HG03103 (cell line): ENCODE data around the gene HLA-DMB.
"Not testable (repeated sequence)": the region's sequence is repeated elsewhere in the genome, so short reads cannot be mapped to it uniquely, and the experiment has no call there.

Experiments used
- ATAC-seq: cut with Tn5 transposase; IDR thresholded peaks from one replicate; pipeline ENCODE4 v1.9.1; 2021; ENCODE audit warnings: low read depth; ENCODE audit not compliant: unreplicated experiment

The HLA-DMB gene

GRCh38 chr6:32952817-32953739, 12.2 kb upstream of the HLA-DMB start, which contains the start of gene HLA-DMA:
Gene HLA-DMA (minus strand): TSS chr6:32953097. CDS start chr6:32953036, 61 bp downstream.
- peak; percentile 55 for ATAC-seq

- ATAC-seq = no peak
Measured at GRCh38 chr6:32950449-32950848, 9.6 kb upstream of the HLA-DMB start.

- no peak for ATAC-seq
Measured at GRCh38 chr6:32950010-32950409, 9.2 kb upstream of the HLA-DMB start.

DNA sequence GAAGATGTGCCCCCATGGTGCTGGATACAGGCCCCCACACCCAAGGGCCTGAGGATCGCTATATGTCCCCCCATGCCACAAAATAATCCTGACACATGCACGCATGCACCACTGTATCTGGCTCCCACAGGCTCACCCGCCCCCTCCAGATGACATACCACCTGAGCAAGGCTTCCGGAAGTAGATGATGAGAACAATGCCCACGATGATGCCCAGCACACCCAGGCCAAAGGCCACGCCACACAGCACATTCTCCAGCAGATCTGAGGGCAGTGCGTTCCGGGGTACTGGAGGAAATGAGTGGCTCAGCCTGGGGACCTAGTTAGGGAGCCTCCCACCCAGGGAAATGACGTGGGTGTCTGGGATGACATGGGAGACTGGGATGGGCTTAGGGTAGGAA, 8.3 kb upstream of the HLA-DMB start:
- ATAC-seq = no peak

GRCh38 chr6:32947552-32948465, 7.0 kb upstream of the HLA-DMB start:
- no peak for ATAC-seq

- no peak for ATAC-seq
Measured at GRCh38 chr6:32946893-32947292, 6.1 kb upstream of the HLA-DMB start.

DNA sequence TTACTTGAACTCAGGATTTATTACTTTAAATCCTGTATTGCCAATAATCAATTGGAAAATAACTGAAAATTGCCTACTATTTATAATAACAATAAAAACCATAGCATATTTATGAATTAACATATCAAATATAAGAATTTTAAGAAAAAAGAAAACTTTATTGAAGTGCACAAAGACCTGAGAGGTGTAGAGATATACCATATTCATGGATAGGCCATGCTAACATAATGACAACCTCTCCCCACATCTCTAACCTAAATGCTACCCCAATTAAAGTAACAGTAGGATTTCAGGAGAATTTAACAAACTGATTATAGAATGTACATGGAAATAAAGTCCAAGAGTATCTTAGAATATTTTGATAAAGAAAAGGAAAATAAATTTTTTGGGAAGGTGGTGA, 5.1 kb upstream of the HLA-DMB start:
- no peak for ATAC-seq

DNA sequence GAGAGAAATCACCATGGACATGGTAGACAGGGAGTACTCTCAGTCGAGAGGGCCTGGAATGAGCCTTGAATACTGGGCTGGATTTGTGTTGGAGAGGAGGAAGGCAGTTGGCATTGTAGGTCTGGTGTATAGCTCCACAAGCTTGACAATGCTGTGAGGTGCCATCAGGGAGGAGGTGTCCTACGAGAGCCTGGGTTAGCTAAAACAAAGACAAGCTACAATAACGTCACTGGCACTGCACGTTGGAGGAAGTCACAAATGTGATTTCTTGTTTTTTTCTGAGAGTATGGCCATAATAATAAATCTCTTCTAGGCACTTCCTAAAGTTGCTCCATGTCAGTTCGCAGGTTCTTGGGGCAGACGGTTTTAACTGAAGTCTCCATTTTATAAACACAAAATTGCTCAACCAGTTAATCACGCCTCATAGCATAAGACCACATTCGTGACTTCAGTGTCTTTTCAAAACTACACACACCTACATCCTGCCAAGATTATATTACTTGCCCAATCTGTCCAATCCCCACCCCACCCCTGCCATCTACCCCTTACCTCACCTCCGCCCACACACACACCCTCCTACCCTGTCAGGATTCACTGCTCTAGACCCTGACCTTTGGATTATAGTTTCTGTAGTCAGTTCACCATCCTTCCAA, 4.4 kb upstream of the HLA-DMB start:
- no peak for ATAC-seq

DNA sequence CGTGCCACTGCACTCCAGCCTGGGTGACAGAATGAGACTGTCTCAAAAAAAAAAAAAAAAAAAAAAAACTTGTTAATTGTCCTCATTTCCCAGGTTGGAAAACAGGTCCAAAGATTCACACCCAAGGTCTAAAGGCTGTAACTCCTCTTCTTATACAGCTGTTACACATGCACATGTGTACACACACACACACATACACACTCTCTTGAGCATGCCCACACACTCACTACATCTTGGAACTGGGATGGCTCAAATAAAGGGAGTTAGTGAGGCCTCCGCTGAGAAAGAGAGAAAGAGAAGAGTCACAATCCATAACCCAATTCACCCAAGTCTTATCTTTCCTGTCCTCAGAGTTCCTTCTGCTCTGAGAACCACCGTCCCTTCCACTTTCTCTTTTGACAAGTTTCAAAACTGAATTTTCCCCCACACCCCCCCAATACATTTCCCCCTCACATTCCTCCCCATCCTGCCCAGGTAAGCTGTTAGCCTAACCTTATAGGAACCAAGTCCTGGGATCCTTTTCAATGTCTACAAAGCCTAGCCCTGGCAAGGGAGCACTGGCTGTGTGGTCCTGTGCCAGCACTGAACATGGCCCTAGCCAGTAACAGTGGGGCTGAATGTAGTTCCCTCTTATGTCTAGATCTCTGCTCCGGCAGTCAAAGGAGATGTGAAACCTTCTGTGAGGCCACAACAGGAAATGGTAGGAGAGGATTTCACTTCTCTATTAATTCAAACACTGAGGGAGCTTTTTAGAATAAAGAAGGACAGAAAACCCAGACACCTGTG, 3.2 kb upstream of the HLA-DMB start:
- peak; percentile 50 for ATAC-seq

DNA sequence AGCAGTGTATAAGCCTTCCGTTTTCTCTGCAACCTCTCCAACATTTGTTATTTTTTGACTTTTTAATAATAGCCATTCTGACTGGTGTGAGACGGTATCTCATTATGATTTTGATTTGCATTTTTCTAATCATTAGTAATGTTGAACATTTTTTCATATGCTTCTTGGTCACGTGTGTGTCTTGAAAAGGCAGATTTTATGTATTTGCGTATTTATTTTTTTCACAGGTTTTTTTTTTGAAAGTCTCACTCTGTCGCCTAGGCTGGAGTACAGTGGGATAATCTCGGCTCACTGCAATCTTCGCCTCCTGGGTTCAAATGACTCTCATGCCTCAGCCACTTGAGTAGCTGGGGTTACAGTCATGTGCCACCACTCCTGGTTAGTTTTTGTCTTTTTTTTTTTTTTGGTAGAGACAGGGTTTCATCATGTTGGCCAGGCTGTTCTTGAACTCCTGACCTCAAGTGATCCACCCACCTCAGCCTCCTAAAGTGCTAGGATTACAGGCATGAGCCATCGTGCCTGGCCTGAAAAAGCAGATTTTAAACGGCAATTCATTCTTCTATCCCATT, 1.8 kb upstream of the HLA-DMB start:
- not testable (repeated sequence) for ATAC-seq

DNA sequence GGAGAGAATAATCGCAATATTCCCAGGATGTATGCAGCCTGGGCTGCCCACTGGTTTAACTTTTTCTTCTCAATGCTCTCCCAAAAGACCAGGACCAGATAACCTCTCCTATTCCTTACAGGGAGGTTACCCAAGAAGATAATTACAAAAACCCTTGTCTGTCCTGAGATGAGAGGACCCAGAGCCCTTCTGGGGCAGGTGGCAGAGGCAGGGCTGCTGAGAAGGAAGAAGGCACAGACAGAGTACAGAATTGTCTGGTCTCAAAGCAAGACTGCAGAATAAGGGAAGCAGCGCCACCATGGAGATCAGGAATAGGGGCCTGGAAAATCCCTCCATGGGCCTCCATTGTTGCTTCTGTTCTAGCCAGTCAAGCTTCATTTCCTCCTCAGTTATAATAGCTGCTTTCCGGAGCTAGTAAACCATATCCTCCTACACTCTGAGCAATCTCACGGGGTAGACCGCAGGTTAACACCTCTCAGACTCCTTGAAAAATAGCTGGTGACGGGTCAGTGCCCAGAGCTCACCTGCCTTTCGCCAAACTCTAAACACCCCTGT, 463 bp upstream of the HLA-DMB start:
- peak; percentile 41 for ATAC-seq

DNA sequence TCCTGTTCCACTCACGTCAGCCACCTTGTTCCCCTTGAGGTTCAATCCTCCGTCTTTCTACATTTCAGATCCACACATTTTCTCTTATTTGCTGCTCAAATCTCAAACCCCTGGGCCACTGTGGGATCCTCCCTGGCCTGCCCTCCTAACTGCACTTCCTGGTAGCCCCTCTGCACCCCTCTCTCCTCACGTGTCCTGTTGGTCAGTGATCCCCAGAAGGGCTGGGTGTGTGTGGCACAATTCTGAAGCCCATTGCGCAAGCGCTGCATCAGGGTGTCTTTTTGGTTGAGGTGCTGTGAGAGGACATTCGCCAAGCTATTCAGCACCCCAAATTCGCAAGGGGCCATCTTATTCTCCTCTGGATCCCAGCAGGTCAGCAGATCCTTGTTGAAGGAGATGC, 2.3 kb downstream of the HLA-DMB start:
- no peak for ATAC-seq

- ATAC-seq = no peak
Measured at GRCh38 chr6:32937230-32937633, 3.6 kb downstream of the HLA-DMB start.

DNA sequence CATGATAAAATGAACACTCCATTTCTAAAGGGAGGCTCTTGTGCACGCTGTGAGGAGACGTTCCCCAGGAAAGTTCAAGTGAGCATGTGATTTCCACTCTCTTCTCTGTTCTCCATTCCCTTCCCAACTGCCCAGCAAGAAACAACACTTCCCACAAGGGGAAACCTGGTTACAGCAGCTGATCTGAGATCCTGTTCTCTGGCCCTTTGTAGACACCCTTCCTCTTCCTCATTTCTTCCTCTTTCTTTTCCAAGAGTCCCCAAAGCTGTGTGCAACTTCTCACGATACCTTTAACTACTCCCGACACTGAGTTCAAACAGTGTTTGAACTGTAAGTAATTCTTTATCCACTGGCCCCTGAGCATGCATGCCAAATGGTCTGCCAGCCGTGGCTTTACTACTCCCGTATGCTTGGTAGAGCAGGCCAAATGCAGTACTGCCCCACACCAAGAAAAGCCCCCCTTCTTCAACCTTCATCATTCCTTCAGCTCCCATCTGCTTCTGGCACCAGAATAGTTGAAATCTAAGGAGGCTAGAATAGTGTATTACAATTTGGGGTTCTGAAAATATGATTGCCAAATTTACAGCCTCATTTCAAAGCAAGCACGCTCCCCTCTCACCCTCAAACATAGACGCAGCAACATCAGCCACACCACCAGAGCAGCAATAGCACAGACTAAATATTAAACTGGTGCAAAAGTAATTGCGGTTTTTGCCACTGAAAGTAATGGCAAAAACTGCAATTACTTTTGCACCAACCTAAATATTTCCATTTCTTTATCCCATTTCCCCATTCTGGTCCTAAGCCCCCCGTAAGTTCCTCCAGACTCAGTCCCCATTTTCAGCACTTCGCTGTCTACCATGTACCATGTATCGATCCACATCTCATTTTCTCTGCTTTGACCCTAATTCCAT, 4.3 kb downstream of the HLA-DMB start:
- ATAC-seq = no peak

DNA sequence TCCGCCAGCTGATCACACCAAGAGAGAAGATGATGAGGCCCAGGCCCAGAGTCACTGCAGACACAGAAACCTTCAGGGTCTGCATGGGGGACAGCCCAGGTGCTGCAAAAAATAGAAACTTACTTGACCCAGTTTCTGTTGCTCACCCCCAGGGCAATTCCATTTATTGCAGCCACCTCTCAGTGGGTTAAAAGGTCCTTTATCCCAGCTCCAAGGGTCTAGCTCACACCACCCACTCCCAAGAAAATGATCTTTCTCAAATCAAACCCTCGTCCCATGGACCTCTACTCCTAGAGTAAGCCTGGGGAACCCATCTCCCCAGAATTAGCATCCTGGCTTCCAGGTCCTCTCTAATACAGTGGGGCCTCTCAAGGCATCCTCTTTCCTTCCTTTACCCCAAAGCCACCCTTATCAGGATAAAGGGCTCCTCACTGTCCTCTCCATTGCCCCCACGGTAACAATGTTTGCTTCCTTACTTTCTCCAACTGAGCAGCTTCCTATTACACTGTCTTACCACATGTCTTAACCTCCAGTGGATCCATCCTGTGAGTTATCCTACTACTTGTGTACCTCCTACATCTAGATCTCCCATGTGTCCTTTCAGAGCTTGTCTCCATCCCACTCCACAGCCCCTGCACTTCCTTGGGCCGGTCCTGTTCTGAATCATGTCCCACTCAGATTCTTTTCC, 5.1 kb downstream of the HLA-DMB start:
- no peak for ATAC-seq

DNA sequence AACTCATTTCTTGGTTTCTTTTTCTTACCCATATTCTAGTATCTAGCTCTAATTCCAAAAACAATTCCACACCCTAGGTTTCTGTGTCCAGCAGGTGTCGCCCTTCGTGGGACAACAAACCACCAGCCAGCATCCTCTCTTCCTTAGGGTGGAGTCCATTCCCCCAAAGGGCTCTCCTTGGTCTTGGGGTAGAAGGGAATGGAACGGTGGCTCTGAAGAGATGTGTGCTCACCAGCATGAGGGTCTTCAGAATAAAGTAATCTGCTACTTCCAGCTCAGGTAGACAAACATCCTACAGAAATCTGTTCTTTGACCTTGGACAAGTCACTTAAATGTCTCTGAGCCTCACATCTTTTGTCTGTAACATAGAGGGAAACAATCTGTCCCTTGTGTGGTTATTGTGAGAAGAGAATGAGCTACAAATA, 7.2 kb downstream of the HLA-DMB start:
- ATAC-seq = no peak

GRCh38 chr6:32932132-32932868, 8.5 kb downstream of the HLA-DMB start:
- ATAC-seq = no peak
